NCI-H128 (cell line): Measurements from ENCODE around the gene ZNF618.

Experiments
- DNase-seq: peaks from one replicate; lab custom pipeline; 2025; ENCODE audit not compliant: unreplicated experiment; lab: John Stamatoyannopoulos, UW

ZNF618 gene, protein sequence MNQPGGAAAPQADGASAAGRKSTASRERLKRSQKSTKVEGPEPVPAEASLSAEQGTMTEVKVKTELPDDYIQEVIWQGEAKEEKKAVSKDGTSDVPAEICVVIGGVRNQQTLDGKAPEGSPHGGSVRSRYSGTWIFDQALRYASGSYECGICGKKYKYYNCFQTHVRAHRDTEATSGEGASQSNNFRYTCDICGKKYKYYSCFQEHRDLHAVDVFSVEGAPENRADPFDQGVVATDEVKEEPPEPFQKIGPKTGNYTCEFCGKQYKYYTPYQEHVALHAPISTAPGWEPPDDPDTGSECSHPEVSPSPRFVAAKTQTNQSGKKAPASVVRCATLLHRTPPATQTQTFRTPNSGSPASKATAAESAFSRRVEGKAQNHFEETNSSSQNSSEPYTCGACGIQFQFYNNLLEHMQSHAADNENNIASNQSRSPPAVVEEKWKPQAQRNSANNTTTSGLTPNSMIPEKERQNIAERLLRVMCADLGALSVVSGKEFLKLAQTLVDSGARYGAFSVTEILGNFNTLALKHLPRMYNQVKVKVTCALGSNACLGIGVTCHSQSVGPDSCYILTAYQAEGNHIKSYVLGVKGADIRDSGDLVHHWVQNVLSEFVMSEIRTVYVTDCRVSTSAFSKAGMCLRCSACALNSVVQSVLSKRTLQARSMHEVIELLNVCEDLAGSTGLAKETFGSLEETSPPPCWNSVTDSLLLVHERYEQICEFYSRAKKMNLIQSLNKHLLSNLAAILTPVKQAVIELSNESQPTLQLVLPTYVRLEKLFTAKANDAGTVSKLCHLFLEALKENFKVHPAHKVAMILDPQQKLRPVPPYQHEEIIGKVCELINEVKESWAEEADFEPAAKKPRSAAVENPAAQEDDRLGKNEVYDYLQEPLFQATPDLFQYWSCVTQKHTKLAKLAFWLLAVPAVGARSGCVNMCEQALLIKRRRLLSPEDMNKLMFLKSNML

DNA sequence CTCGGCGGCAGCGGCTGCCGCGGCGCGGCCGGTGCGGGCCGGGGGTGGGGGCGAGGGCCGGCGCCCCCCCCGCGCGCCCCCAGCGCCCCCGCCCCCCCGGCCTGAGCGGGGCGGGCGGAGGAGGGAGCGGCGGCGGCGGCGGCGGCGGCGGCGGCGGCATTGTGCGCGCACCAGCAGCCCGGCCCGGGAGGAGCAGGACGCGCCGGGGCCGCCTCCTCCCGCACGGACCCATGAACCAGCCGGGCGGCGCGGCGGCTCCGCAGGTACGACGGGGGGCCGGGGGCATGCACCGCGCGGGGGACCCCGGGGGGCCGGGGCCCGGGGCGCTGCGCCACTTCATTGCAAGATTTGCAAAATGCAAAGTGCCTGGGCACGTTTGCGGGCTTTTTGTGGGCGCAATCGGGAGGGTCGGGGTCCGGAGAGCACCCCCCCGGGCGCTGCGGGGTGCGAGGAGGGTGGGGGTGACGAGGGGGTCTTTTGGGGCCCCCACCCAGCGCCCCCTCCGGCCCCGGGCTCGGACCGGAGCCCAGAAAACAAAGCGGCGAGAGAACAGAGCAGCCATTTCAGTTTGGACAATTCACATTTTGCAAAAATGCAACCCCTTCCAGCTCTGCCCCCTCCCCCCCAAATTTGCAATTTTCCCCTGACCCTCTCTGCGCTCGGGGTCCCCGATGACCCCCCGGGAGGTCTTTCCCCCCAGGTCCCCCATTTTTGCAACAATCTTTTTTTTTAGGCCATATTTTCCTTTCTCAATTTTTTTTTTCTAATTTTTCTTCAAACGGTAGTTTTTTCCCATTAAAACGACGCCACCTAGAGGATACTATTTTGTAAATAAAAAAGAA is at the start of gene ZNF618:
ZNF618 (plus strand) TSS at position 159 of the 842 bp plus-strand sequence; CDS start at position 231, 72 bp downstream.
- no peak for DNase-seq

DNA sequence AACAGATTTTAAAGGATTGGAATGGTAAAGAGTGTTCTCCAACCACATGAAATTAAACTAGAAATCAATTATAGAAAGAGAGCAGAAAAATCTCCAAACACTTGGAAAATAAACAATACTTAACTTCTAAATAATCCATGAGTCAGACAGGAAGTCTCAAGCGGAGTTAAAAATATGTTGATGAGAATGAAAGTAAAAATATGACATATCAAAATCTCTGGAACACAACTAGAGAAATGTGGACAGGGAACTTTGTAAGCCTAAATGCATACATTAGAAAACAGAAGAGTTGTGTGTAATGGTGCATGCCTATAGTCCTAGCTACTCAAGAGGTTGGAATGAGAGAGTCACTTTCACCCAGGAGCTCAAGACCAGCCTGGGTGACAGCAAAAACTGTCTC is 47.9 kb upstream of the ZNF618 start:
- no peak for DNase-seq

DNA sequence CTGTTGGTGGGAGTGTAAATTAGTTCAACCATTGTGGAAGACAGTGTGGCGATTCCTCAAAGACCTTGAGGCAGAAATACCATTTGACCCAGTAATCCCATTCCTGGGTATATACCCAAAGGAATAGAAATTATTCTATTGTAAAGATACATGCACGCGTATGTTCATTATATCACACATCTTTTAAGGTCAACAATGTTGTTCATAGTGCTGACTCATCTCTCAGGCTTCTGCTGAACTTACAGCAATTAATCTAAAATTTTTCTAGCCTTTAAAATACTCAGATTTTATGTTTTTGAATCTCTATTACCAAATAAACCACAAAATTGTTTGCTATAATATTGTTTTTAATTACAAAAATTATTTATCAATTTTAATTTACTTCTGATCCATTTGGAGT is 38.8 kb upstream of the ZNF618 start:
- no peak for DNase-seq

DNA sequence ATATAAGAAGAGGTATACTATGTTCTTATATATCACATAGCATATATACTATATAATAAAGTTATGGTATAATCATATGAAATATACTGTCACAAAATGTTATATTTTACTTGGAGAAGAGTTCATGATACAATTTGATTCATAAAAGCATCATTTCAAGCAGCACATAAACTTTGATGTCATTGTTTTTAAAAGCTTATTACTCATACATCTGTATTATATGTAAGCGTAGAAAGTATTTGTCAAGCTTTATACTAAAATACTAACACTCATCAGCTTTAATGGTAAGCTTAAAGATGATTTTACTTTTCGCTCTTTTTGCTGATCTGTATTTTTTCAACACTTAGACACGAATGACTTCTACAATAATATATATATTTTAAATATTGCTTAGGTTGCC is 34.0 kb upstream of the ZNF618 start:
- DNase-seq, result no peak

DNA sequence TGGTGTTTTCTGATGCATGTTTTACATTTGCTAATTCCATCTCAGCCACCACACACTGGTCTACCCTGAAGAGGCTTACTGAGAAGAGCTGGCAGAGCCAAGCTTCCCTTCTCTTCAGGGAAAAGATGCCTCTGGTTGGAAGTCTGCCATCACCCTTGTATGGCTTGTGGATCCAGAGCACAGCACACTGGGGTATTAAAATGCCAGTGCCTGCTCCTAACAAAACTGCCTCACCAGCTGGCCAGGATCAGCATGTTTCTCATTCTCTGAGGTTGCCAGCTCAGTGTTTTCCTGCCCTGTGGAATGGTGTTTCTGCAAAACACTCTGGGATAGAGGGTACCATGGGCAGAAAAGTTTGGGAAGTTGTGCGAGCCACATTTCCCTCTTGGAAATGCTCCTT is 31.6 kb upstream of the ZNF618 start:
- DNase-seq, result no peak

DNA sequence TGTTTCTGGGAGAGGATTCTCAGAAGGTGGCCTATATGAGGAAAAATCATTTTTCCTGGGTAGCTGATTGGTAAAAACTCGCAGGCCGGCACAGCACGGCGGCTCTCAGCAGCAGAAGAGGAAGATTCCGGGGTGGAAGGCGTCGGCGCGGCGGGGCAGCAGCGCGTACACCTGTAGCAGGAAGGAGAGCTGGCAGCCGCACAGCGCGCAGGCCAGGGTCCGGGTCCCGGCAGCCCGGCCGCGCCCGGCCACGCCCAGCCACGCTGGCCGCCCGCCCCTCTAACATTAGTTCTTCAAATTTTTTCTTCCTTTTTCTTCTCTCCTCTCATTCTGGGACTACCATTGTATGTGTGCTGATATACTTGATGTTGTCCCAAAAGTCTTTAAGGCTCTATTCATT is 24.8 kb upstream of the ZNF618 start:
- DNase-seq, result no peak

DNA sequence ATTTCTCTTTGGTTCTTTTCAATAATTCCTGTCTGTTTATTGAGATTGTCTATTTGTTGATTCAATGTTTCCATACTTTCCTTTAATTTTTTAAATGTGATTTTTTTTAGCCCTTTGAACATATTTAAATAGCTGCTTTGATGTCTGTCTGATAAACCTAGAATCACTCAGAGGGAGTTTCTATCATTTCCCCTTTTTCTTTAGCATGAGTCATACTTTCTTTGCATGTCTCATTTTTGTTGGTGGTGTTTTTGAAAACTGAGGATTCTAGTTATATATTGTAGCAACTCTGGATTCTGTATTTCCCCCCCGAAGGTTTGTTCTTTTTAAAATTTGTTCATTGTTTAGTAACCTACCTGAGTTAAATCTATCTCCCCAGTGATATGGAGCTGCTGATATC is 24.2 kb upstream of the ZNF618 start:
- no peak for DNase-seq

DNA sequence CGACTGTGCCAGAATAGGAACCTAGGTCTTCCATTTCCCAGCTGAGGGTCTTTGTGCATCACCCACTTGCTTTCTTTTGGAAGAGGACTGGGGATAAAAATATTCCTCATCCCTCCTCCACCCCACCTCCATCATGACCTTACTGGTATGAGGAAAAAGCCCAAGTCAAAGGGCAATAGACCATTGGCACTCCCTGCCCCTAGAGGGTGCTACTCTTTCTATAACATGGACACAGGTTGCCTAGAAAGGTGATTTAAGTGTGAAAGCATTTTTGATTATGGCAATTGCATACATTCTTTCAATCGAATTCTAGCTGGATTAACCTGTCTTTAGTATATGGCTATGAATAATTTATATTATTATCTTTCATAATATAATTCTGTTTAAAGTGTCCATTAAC is 22.8 kb upstream of the ZNF618 start:
- no peak for DNase-seq

DNA sequence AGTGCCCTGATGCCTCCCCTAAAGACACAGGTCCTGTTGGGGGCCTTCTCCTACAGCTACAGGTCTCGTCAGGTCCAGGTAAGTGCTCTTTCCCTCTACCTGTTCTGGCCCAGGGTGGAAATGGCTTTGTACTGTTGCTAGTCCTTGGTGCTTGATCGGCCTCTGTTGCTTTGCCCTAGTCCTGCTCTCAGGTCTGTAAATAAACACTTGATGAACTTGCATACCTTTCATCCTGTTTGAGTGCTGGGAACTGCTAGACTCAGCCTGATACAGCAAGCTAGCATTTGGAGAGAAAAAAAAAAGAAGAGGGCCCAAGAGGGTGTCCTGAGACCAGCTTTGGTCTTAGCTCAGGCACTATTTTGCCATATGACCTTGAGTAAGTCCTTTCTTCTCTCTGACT is 21.8 kb upstream of the ZNF618 start:
- DNase-seq, result no peak

DNA sequence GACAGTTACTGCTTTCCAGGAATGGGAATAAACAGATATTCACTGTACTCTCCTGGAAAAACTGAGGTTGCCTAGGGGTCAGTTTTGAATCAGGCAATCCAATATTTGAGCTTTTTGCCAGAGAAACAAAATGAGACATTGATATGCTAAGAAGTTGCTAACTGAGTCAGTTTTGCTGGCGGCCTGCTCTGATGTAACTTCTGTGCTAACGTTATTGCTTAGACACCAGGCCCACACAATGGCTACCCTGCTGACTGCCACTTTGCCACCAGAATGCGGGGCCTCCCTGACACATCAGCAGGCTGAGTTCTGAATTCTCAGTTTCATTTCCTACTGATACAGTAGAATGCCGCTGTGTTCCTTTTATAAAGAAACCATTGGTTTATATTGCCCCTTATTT is 18.2 kb upstream of the ZNF618 start:
- no peak for DNase-seq

DNA sequence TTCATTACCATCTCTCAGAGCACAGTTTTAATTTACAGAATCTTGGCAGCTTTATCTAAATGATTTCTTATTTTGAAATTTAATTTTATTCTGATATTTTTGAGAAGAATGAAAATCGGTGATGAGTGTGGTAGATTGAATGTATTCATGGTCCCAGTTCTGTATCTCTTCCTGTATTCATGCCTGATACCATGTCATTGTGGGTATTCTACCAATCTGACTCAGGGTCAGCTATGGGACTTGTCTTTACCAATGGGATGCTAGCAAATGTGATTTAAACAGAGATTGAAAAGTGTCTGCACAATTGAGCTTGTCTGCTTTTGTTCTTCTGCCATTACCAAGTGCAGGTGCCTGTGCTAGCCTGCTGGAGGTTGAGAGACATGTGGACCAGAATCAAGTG is 17.8 kb upstream of the ZNF618 start:
- no peak for DNase-seq

DNA sequence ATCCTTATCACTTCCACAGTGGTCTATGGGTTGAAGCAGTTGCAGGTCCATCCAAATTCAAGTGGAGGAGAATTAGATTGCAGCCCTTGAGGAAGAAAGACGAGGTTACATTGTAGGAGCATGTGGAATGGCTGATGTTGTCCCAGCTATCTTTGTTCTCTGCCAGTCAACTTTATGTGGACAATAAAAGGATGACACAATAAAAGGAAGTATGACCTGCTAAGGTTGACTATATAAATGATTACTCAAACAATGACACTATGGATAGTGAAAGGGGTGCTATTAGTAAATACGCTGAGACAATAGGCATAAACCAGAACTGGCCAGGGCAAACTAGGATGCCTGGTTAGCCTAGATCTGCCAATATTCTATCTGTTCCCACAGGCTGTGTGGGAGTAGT is 12.8 kb upstream of the ZNF618 start:
- no peak for DNase-seq

DNA sequence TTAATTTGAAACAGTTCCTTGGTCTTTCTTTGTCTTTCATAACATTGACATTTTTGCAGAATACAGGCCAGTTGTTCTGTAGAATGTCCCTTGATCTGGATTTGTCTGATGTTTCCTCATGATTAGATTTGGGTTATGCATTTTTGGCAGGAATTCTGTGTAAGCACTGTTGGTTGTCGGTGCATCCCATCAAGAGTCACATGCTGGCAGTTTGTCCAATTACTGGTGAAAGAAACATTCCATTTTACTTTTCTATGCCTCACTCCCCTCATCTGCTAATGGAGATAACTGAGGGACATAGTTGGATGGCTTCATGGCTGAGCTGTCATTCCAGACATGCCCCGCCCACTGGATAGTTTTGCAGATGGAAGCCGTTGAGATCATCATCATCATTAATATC is 7.6 kb upstream of the ZNF618 start:
- DNase-seq, result no peak

DNA sequence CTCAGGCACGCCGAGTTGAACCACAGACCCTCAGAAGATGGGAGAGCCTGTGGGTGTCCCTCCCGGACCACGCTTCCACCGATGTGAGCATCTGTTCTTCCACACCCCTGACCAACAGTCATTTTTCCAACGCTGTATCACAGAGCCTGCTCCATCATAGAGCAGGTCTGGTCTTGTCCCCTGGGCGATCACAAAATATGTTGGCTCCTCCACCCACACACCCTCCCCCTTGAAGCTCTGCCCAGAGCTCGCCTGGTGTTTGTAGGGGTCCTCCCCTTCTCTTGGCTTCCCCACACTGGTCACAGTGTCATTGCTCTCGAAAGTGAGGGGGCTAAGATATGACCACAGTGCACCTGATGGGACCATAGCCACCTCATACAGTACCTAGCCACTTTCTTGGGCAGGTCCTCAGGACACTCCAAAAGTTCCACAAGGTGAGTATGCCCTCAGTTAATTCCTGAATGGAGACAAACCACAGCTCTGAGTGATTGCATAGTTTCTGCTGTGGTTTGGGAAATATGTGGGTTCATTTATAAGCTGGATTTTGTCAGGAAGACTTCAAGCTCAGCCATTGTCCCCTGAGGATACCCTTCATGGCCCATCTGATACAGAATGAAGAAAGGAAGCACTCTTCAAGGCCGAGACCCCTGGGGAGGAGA is 3.5 kb upstream of the ZNF618 start:
- no peak for DNase-seq

DNA sequence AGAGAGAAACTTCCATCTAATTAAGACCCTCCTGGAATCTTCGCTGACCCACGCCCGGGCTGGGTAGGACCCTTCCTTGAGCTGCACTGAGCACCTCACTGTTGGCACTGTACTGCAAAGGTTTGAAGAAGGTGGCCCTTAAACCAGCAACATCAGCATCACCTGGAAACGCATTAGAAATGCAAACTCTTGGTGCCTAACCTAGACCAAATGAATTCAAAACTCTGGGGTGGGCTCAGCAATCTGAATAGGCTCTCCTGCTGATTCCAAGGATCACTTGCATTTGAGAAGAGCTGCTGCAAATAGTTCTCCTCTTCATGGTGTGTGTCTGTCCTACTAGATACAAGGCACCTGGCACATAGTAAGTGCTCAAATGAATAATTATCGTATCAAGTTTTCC is 2.7 kb upstream of the ZNF618 start:
- DNase-seq, result no peak

DNA sequence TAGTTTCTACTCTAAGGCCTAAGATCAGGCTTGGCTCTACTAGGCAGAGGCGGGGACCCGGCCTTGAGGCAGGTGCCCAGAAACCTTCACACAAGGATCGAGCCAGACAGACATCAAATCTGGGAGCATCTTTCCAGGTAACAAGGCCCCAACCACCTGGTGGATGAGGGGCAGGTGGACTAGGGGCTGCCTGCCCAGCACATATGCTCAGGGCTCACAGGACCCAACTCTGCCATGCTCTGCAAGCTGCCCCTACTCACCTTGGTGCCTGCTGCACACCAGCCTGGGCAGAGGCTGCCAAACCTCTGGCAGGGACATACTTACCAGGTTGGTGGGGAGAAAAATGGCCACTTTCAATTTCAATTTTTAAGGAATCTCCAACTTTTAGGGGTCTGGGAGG is 2.2 kb upstream of the ZNF618 start:
- no peak for DNase-seq

DNA sequence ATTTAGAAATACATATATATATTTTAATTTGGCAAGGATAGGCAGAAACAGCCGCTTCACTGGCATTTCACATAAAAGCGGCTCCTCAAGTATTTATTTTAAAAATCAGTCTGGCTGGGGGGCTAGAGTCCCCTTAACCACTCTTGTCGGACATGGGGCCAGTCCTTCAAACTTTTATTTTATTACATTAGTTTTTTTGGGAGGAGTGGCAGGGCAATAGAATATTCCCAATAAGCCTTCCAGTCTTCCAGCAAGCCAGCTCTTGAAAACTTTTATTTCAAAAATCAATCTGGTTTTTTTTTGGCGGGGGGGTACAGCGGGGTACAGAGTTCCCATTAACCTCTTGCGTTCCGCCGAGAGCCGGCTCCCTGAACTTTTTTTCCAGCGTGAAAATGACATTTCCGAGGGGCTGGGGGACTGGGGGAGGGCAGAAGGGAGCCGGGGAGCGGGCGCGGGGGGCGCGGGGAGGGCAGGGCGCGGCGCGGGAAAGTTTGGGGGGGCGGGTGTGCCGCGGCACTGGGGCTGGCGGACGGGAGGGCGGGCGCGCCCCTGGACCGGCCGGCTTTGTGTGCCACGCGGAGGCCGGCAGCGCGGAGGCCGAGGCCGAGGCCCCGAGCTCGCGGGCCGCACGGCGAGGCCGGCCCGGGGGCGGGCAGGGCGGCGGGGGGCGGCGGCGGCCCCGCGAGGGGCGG is 504 bp upstream of the ZNF618 start:
- no peak for DNase-seq

DNA sequence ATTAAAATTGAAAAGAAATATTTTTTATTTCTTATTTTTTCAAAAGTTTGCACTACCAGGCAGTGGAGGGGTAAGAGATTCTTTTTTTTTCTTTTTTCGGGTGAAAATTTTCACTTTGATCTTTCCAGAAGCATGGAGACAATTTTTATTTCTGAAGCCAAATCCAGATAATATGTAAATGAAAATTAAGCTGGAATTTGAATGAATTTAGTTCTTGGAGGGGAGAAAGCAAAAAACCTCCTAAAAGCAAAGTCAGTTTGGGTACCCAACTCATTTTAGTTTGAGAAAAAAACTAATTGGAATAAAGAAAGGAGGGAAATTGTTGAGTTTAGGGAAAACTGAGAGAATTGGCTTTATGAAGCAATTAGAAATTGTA is 872 bp downstream of the ZNF618 start:
- no peak for DNase-seq

DNA sequence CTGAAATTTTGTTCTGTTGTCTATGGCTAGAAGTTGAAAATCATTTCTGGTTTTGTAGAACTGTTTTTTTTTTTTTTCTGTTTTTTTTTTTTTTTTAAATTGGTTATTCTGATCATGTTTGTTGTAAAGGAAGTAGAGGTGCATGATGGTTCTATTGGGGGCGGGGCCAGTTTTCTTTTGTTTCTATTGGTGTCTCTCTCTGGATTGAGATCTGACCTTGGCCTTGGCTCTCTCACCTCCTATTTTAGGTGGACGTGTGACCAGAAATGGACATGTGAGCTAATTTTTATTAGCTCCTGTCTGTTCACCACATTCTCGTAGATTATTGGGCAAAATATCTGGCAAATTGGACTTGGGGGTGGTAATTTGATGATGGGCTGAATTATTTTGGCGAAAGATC is 3.2 kb downstream of the ZNF618 start:
- DNase-seq, result no peak

DNA sequence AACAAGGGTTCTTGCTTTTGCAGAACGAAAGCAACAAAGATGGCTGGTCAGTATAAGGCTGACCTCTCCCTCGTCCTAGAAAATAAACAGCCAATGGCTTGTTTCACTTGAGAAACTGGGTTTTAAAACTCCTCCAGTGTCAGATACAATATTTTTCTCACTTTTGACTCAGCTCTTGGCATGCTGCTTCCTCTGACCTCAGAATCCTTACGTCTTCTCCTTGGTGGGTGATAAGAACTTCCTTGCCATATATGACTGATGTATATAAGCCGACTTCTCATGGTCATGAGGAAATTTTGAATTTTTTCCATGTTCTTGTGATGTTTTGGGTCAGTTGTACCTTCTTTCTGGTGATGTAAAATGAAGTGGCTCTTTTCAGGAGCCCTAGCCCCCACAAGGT is 3.8 kb downstream of the ZNF618 start:
- DNase-seq, result no peak
